ENCODE measurements around the gene TM4SF20.
"Not testable (repeated sequence)": the region's sequence is repeated elsewhere in the genome, so short reads cannot be mapped to it uniquely, and the experiment has no call there.

TM4SF20 gene

DNA sequence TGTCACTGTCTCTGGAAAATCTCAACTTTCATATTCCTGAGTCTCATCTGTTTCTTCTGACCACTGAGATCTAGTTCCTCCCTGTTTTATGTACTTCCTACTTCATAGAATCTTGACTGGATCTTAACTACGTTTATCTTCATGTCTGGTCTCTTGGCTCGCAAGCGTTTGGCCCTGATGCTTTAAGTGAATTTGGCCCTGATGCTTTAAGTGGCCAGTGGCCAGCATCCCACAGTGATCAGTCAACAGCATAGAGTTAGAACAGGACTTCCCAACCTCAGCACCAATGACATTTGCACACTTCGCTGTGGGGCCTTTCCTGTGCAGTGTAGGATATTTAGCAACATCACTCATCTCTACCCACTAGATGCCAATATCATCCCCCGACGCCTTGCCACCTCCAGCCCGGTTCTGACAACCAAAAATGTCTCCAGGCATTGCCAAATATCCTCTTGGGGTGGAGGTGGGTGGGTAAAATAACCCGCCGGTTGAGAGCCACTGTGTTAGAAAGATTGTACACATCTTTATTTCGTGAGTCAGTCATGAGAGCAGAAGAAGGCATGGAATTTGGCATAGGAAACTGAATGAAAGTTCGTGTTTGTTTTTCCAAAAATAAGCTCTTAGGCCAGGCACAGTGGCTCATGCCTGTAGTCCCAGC lies 12.2 kb downstream of the TM4SF20 start:
- DNase-seq: no peak

DNA sequence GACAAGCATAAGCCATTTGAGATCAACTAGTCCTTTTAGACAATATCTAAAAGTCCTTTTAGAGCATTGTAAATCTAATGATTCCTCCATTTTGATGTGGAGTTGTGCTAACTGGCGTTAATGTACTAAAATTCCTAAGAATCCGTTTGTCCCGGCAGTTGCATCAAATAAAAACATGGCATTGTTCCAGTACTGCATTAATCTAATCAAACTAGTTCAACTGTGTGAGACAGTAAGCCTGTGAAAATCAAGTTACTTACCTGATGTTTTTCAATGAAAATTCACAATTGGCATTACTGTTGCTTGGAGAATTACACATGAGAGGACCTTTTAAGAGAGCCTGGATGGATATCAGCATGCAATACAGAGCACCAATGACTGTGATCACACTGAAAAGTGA lies 13.3 kb downstream of the TM4SF20 start:
- DNase-seq: no peak

DNA sequence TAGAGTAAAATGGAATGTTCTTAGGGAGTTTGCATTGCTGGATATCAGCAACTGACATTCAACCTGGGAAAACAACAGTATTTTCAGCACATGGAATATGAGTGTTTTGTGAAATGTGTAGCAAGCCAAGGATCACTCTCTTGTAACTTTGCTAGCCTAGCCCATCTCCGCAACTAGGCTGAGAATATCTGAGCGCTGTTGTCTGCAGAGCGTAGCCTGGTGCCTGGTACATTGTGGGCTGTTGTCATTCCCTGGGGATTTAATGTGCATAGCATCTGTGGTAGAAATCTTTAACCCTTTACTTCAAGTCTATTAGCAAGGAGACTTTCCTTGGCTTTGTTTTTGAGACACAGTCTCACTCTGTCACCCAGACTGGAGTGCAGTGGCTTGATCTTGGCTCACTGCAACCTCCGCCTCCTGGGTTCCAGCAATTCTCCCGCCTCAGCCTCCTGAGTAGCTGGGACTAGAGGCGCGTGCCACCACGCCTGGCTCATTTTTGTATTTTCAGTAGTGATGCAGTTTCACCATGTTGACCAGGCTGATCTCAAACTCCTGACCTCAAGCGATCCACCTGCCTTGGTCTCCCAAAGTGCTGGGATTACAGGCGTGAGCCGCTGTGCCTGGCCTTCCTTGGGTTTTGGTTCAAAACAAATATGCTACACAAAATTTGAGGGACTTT lies 14.4 kb downstream of the TM4SF20 start:
- not testable (repeated sequence) for DNase-seq

GRCh38 chr2:227363756-227364155 lies 15.3 kb downstream of the TM4SF20 start:
- DNase-seq: no peak

- no peak for DNase-seq
Observed at GRCh38 chr2:227360351-227360750, 18.8 kb downstream of the TM4SF20 start.

DNA sequence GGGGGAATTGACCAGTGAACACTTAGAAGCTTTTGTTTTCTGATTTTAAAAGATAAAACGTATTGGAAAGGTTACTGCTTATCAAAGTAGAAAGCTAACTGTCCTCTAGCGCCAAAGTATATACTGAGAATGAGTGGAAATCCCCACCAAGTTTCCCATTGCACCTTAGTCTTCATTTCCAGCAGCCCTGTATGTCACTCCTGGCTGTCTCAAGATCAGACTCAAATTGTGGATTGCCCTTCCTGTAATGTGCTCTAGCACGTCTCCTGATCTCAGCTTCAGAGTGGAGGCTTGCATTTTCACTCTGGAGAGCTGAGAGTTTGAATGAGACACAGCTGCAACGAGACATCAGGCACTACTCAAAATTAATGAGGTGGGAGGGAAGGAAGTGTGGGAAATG lies 27.5 kb downstream of the TM4SF20 start:
- no peak for DNase-seq

DNA sequence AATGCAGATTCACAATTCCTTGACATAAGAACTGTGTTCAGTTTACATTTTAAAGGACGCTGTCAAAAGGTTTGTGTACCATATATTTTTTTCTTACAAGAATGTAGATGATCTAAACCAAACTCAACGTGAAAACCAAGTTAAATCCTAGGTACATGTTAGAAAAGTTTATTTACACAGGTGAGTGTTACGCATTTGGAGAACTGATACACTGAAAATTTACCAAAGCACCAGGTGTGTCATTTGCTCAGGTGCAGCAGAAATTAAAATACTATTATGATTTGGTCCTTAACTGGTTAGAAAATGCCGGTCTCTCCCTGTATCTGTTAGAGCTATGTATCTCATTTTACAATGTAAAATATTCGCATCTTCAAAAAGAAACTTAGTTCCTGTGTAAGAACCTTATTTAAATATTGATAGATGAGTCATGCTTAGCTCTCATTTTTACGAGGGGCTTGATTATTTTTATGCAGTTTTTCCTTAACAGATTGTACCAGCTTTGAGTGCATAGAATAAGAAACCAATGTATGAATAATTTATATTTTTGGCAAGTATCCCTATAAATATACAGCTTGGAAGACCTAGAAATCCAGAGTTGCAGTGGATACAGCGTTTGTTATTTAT lies 29.0 kb downstream of the TM4SF20 start:
- DNase-seq: no peak

DNA sequence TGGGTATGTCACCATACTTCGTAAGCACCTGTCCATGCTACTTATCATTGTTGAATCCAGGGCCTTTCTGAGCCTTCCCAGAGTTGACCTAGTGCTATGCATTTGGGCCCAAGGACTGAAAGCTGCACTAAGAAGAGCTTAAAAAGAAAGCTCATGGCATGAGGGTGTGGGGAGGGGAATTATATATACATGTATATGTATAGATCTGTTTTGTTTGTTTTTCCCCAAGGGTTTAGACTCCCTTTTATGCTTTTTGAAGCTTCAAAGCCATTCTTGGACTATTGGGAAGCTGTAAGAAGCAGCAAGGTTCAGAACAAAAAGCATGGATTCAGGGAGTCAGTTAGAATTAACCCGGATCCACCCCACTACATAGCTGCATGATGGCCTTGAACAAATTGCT lies 30.8 kb downstream of the TM4SF20 start:
- no peak for DNase-seq

DNA sequence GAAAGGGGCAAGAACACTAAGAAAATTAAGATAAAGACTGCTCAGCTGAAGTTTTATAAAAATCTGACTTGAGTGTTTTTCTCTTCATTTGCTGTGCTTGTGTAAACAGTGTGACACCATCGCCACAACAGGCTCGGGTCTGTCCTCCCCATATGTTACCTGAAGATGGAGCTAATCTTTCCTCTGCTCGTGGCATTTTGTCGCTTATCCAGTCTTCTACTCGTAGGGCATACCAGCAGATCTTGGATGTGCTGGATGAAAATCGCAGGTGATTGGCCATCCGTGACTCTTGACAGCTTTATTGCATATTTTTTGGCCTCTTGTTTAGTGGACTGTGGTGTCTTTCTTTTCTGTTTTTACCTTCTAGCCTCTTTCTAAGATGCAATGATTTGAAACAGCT lies 32.0 kb downstream of the TM4SF20 start:
- DNase-seq: no peak

- DNase-seq: no peak
Observed at GRCh38 chr2:227344231-227344630, 34.9 kb downstream of the TM4SF20 start.

GRCh38 chr2:227341553-227341952 lies 37.6 kb downstream of the TM4SF20 start:
- DNase-seq: no peak

DNA sequence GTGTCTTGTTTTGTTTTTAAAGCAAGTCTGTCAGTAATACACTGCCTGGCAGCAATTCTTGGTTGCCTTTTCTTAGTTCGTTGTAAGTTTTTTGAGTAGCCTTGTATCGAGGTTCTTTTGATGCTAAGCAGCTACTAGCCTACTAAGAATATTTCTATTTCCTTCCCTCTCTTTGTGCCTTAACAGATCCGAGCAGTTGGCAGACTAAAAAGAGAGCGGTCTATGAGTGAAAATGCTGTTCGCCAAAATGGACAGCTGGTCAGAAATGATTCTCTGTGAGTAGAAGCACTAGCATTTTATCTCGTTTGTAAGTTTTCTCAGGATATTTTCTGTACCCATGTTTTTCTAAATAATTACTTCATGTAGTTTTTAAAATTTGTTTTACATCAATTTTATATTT lies 39.0 kb downstream of the TM4SF20 start:
- DNase-seq: no peak

DNA sequence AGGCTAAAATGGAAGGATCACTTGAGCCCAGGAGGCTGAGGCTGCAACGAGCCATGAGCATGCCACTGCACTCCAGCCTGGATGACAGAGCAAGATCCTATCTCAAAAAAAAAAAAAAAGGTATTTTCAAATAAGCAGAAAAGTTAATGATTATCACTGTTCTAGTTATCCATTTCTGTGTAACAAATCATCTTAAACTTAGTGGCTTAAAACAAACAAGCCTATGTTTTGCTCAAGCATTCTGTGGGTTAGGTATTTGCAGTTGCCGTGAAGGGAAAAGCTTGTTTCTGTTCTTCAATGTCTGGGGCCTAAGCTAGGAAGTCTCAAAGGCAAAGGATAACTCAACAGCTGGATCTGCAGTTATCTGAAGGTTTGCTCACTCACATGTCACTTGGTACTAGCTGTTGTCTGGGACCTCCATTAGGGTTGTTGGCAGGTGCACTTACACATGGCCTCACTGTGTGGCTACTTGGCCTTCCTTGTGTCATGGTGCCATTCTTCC lies 40.0 kb downstream of the TM4SF20 start:
- no peak for DNase-seq

DNA sequence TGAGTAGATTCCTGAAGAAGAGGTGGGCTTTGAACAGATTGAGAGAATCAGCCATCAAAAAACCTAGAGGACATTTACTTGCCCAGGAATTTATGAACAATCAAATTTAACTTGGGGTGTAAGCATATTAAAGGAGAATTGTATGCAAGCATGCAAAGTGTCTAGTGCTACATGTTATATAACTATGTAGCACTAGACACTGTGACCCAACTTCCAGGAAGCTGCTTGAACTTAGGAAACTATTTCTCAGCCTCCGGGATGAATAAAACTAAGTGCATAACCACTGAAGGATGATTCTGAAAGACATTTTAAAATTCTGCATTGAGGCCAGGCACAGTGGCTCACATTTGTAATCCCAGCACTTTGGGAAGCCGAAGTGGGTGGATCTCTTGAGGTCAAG lies 41.7 kb downstream of the TM4SF20 start:
- no peak for DNase-seq

DNA sequence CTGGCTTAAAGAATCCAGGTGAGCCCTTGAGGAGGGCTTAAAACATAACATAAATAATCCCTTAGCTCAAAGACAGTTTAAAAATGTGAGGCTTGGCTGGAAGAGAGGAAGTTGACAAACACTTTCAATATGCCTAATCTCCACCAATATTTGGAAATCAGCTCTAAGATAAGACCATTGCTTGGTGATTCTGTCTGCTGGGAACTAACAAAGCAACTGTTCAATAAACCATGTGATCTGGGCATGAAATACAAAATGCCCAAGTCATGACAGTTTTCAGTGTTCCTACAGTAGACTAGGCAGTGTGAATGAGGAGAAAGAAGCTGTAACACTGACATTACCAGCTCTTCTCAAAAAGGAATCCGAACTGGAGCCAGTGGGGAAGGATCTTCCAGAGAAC lies 43.4 kb downstream of the TM4SF20 start:
- no peak for DNase-seq

- DNase-seq: no peak
Observed at GRCh38 chr2:227326783-227327182, 52.3 kb downstream of the TM4SF20 start.

DNA sequence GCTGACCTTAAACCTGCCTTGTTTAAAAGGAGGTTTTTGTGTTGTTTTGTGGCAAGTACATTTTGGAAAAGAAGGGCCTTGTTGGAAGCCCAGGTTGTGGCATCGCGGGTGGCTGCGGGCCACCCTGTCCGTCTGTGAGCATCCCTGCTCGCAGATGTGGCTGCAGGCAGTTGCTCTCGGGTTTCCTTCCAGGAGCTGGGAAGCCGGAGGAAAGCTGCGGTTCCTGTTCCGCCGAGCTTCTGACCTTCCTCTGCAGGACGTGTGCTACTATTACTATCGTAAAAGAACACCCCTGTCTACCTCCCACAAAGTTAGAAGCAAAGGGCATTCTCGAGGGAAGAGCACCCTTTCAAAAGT lies 53.3 kb downstream of the TM4SF20 start:
- peak; percentile 20 for DNase-seq

DNA sequence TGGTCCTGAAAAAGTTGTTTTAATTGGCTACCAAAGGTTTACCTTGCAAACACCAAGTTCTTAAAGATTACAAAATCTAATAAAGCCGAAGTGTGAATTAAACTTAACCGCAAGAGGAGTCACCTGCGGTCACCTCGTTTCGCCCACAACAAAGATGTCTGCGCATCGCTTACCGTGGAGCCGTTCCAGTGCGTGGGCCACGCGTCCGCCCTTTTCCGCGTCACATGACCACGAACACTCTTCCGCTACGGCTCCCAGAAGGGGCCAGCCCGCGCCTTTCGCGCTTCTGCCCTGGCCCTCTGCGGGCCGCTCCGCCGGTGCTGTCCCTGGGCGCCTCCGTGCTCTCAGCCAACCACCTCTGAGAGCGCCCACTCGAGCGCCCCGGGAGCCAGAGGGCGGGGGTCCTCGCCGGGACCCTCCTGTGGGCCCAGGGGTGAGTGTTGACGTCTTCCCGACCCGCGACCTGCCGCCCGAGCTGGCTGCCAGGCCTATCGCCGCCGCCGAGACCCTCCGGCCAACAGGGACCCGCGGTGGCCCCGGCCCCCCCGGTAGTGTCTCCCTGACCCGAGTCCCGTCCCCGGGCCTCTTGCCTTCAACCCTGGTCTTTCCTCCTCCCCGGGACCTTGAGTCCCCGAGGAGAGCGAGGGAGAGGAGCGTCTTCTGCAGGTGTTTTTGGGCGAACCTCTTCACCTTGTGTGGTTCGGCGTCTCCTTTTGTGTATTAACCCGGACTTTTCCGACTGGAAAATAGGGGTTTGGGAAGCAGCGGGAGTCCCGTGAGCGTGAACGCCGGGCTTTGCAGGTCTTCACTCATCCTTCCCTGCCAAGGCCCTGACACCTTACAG lies 53.9 kb downstream of the TM4SF20 start, which contains the start of gene MFF:
TSS of gene MFF (plus strand) at position 257 of the 844 bp plus-strand sequence. CDS start 5,415 bp downstream, outside the sequence.
- peak; percentile 76 for DNase-seq

GRCh38 chr2:227324642-227324994 lies 54.5 kb downstream of the TM4SF20 start:
- DNase-seq: no peak

GRCh38 chr2:227323818-227324217 lies 55.3 kb downstream of the TM4SF20 start:
- no peak for DNase-seq

- no peak for DNase-seq
Observed at GRCh38 chr2:227322530-227323205, 56.4 kb downstream of the TM4SF20 start.

DNA sequence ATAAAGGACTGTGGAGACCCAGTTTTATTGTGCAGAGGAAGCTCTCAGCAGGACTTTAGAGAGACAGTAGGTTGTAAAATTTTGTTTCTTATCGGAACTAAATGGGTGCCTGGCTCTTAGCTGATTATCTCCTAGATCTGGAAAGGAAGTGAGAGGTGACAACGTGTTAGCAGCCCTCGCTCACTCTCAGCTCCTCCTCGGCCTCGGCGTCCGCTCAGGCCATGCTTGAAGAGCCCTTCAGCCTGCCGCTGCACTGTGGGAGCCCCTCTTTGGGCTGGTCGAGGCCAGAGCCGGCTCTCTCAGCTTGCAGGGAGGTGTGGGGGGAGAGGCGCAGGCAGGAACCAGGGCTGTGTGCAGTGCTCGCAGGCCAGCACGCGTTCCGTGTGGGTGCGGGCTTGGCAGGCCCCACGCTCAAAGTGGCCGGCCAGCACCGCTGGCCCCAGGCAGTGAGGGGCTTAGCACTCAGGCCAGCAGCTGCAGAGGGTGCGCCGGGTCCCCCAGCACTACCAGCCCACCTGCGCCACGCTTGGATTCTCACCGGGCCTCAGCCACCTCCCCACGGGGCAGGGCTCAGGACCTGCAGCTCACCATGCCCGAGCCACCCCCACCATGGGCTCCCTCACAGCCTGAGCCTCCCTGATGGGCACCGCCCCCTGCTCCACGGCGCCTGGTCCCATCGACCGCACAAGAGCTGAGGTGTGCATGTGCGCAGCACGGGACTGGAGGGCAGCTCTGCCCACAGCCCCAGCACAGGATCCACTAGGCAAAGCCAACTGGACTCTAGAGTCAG lies 58.6 kb downstream of the TM4SF20 start:
- no peak for DNase-seq
